Measurements from ENCODE around the gene ZNF141.
"Not testable (repeated sequence)": the region's sequence is repeated elsewhere in the genome, so short reads cannot be mapped to it uniquely, and the experiment has no call there.

The ZNF141 gene

GRCh38 chr4:337143-337931 is at the start of gene ZNF141:
ZNF141 (plus strand) TSS chr4:337814; CDS start chr4:337984, 170 bp downstream.
- peak; percentile 96 for DNase-seq (ENCODE audit: low read depth)
- peak within 1 kb of the TSS; percentile 86 for H3K4me3 ChIP-seq (ENCODE audit: low read depth, low read length)
- TF ChIP-seq CTCF (IDR thresholded peaks at IDR 0.05; ENCODE audit: low read depth, low read length, missing control alignments) = no peak

- no peak for DNase-seq (ENCODE audit: low read depth)
- no peak for TF ChIP-seq CTCF (IDR thresholded peaks at IDR 0.05; ENCODE audit: low read depth, low read length, missing control alignments)
- no peak overlapping the region for H3K4me3 ChIP-seq (ENCODE audit: low read depth, low read length)
These were observed 48.7 kb upstream of the ZNF141 start for GRCh38 chr4:288891-289290.

GRCh38 chr4:294732-295131 is 42.9 kb upstream of the ZNF141 start:
- no peak overlapping the region for H3K4me3 ChIP-seq (ENCODE audit: low read depth, low read length)
- no peak for DNase-seq (ENCODE audit: low read depth)
- no peak for TF ChIP-seq CTCF (IDR thresholded peaks at IDR 0.05; ENCODE audit: low read depth, low read length, missing control alignments)

GRCh38 chr4:302381-302780 is 35.2 kb upstream of the ZNF141 start:
- no peak for TF ChIP-seq CTCF (IDR thresholded peaks at IDR 0.05; ENCODE audit: low read depth, low read length, missing control alignments)
- no peak for DNase-seq (ENCODE audit: low read depth)
- no peak overlapping the region for H3K4me3 ChIP-seq (ENCODE audit: low read depth, low read length)

GRCh38 chr4:304516-304915 is 33.1 kb upstream of the ZNF141 start:
- DNase-seq (ENCODE audit: low read depth); H3K4me3 ChIP-seq (ENCODE audit: low read depth, low read length): not testable (repeated sequence)

GRCh38 chr4:304969-305680 is 32.5 kb upstream of the ZNF141 start, which contains the start of gene ZNF732:
ZNF732 (minus strand) TSS chr4:305474; CDS start chr4:305310, 164 bp downstream.
- no peak for TF ChIP-seq CTCF (IDR thresholded peaks at IDR 0.05; ENCODE audit: low read depth, low read length, missing control alignments)
- no peak within 1 kb of the TSS for H3K4me3 ChIP-seq (ENCODE audit: low read depth, low read length)
- DNase-seq (ENCODE audit: low read depth) = no peak

- H3K4me3 ChIP-seq (ENCODE audit: low read depth, low read length) = no peak overlapping the region
- peak; percentile 38 for DNase-seq (ENCODE audit: low read depth)
- no peak for TF ChIP-seq CTCF (IDR thresholded peaks at IDR 0.05; ENCODE audit: low read depth, low read length, missing control alignments)
These were observed 31.1 kb upstream of the ZNF141 start for GRCh38 chr4:306551-306961.

Measured in GM12864 (cell line).